Tibial artery (tissue), 4 donors: ENCODE data around the gene WIF1.

Source experiments
- DNase-seq, 2 donors: peaks; one replicate each; pipeline ENCODE4 v3.0.0-alpha.2; 2019
- H3K27ac ChIP-seq, 2 donors: fragments of 200-600 bp; sonication (generic) in 1 of 2; 1 replicate in 1 of 2; 2 replicates in 1 of 2; pipeline ENCODE4 v1.5.1; 2018 to 2019; ENCODE audit warnings: mild to moderate bottlenecking in 1 of 2
- H3K27me3 ChIP-seq, 2 donors: fragments of 200-600 bp; sonication (generic) in 1 of 2; one replicate each; pipeline versions ENCODE4 v1.5.1 to v1.6.0; 2016 to 2019
- H3K36me3 ChIP-seq, 3 donors: fragments of 200-600 bp; sonication (generic) in 2 of 3; one replicate each; pipeline ENCODE4 v1.5.1; 2016 to 2019; ENCODE audit warnings: mild to moderate bottlenecking in 2 of 3
- H3K4me1 ChIP-seq, 4 donors: fragments of 200-600 bp; sonication (generic) in 2 of 4; 1 replicate in 3 of 4; 2 replicates in 1 of 4; pipeline ENCODE4 v1.5.1; 2016 to 2019
- H3K4me3 ChIP-seq, 2 donors: fragments of 200-600 bp; sonication (generic) in 1 of 2; 1 replicate in 1 of 2; 2 replicates in 1 of 2; pipeline ENCODE4 v1.5.1; 2018 to 2019; ENCODE audit warnings: mild to moderate bottlenecking in 2 of 2
- H3K9me3 ChIP-seq, 3 donors: fragments of 200-600 bp; sonication (generic) in 1 of 3; one replicate each; pipeline ENCODE4 v1.5.1; 2016 to 2019
- CTCF ChIP-seq, 2 experiments: fragments of 200-600 bp in 1 of 2; fragments of 450-650 bp in 1 of 2; IDR thresholded peaks; one replicate each; pipeline ENCODE4 v1.5.1; 2017 to 2019; ENCODE audit warnings: antibody characterized with exemption in 2 of 2, mild to moderate bottlenecking in 1 of 2, moderate library complexity in 1 of 2
- intact Hi-C: fragments of 100-400 bp; cut with DNase I; formaldehyde crosslinking; loops from one replicate; pipeline ENCODE4 v1.15.0; 2023; ENCODE audit warnings: low total_unique reads

The WIF1 gene

DNA sequence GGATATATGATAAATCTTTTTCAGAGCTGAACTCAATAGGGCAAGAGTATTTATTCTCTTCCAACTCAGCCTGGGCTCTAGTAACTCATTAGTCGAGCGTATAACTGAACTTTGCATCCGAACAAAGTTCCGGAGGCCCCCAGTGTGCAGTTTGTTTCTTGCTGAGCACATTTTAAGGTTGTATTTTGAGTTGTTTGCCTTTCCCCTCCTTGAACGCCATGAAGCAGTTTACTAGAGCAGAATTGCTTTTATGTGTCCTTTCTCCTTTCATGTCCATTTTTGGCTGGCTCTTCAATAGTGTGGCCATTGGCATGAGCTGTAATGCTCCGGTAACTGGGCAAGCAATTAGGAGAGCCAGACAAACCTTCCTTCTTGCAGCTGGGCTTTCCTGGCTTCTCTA, 105.3 kb downstream of the WIF1 start:
- peaks cover 0 to 5% (median 1%) of the 10 kb centered on the region in 4 donors for H3K4me1 ChIP-seq
- H3K27ac ChIP-seq, result no peak overlapping the region
- DNase-seq, result no peak
- no peaks in the 10 kb centered on the region for H3K27me3 ChIP-seq
- H3K36me3 ChIP-seq, result no peaks in the 10 kb centered on the region
- no peak overlapping the region for H3K4me3 ChIP-seq
- TF ChIP-seq CTCF (IDR thresholded peaks at IDR 0.05), result no peak
- H3K9me3 ChIP-seq, result no peaks in the 10 kb centered on the region
- intact Hi-C loops, result no loop called here

GRCh38 chr12:65014504-65015271, 106.4 kb downstream of the WIF1 start:
- no peaks in the 10 kb centered on the region for H3K9me3 ChIP-seq
- H3K4me1 ChIP-seq, result peaks cover 0 to 13% (median 3%) of the 10 kb centered on the region in 4 donors
- no peak overlapping the region for H3K4me3 ChIP-seq
- intact Hi-C loops, result no loop called here
- TF ChIP-seq CTCF (IDR thresholded peaks at IDR 0.05), result no peak
- H3K27ac ChIP-seq, result no peak overlapping the region
- no peak for DNase-seq
- H3K36me3 ChIP-seq, result no peaks in the 10 kb centered on the region
- H3K27me3 ChIP-seq, result no peaks in the 10 kb centered on the region

DNA sequence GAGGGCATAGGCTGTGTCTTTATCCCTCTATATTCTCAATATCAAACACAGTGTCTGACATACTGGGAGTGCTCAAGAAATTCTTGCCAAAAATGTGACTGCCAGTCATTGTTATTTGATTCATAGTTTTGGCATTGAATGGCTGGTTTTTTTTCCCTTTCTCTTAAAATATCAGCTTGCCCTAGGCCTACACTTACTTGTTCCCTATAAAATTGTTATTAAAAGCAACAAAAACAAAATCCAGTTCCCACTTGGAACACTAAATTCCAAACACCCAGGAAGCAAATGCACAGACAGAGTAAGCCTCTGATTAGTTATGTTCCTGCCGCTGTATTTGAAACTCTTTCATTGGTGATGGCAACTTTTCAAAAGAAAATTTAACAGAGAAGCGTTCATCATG, 110.7 kb downstream of the WIF1 start:
- Histone ChIP-seq H3K27ac (no peak overlapping the region), H3K4me1 (peaks cover 0 to 13% (median 3%) of the 10 kb centered on the region in 4 donors), H3K4me3 (no peak overlapping the region), H3K36me3 (no peaks in the 10 kb centered on the region), H3K27me3 (no peaks in the 10 kb centered on the region), H3K9me3 (no peaks in the 10 kb centered on the region)
- intact Hi-C loops, result no loop called here
- no peak for TF ChIP-seq CTCF (IDR thresholded peaks at IDR 0.05)
- DNase-seq, result no peak

GRCh38 chr12:65005716-65006115, 115.4 kb downstream of the WIF1 start:
- intact Hi-C loops, result no loop called here
- DNase-seq, result no peak
- H3K4me3 ChIP-seq, result no peak overlapping the region
- H3K27me3 ChIP-seq, result no peaks in the 10 kb centered on the region
- no peaks in the 10 kb centered on the region for H3K36me3 ChIP-seq
- H3K9me3 ChIP-seq, result no peaks in the 10 kb centered on the region
- peaks cover 0 to 6% (median 2%) of the 10 kb centered on the region in 4 donors for H3K4me1 ChIP-seq
- no peak for TF ChIP-seq CTCF (IDR thresholded peaks at IDR 0.05)
- H3K27ac ChIP-seq, result no peak overlapping the region

- no peak for DNase-seq
- Histone ChIP-seq H3K27ac (no peak overlapping the region), H3K4me3 (no peak overlapping the region), H3K27me3 (no peaks in the 10 kb centered on the region), H3K9me3 (no peaks in the 10 kb centered on the region), H3K4me1 (peaks cover 0 to 4% (median 0%) of the 10 kb centered on the region in 4 donors), H3K36me3 (no peaks in the 10 kb centered on the region)
- no peak for TF ChIP-seq CTCF (IDR thresholded peaks at IDR 0.05)
- intact Hi-C loops, result no loop called here
Measured at GRCh38 chr12:65004270-65004669, 116.8 kb downstream of the WIF1 start.
